Ishikawa (cell line): ENCODE data around the gene ACYP1.

Experiments used
- CEBPB ChIP-seq: IDR thresholded peaks from 2 replicates; pipeline ENCODE4 v1.6.1; 2012
- CREB1 ChIP-seq: IDR thresholded peaks from 2 replicates; pipeline ENCODE4 v1.6.1; 2012; ENCODE audit warnings: low read depth
- EP300 ChIP-seq: IDR thresholded peaks from 2 replicates; pipeline ENCODE4 v1.6.1; 2012; ENCODE audit warnings: borderline replicate concordance
- FOXM1 ChIP-seq: IDR thresholded peaks from 2 replicates; pipeline ENCODE4 v1.6.1; 2012; ENCODE audit warnings: low read depth, borderline replicate concordance
- MAX ChIP-seq: IDR thresholded peaks from 2 replicates; pipeline ENCODE4 v1.6.1; 2012
- RAD21 ChIP-seq: IDR thresholded peaks from 2 replicates; pipeline ENCODE4 v1.6.1; 2012; ENCODE audit warnings: low read depth
- REST ChIP-seq: IDR thresholded peaks from 2 replicates; pipeline ENCODE4 v1.6.1; 2012; ENCODE audit warnings: low read depth, mild to moderate bottlenecking
- TAF1 ChIP-seq: IDR thresholded peaks from 2 replicates; pipeline ENCODE4 v1.6.1; 2012; ENCODE audit warnings: low read depth, mild to moderate bottlenecking
- USF1 ChIP-seq: IDR thresholded peaks from 2 replicates; pipeline ENCODE4 v1.6.1; 2012
- YY1 ChIP-seq: IDR thresholded peaks from 2 replicates; pipeline ENCODE4 v1.6.1; 2012; ENCODE audit warnings: low read depth

GRCh38 chr14:75023108-75023507 is 40.7 kb downstream of the ACYP1 start:
- TF ChIP-seq TAF1: no peak
- no peak for TF ChIP-seq MAX
- TF ChIP-seq FOXM1: no peak
- TF ChIP-seq CREB1: no peak
- TF ChIP-seq EP300: no peak
- no peak for TF ChIP-seq YY1
- TF ChIP-seq CEBPB: no peak
- TF ChIP-seq USF1: no peak
- TF ChIP-seq RAD21: no peak
- no peak for TF ChIP-seq REST
